KOPT-K1 (cell line): ENCODE data around the gene RPGRIP1.
A peak's percentile ranks its signal among the peaks of the same experiment; 100 is the strongest.
"Not testable (repeated sequence)": the region's sequence is repeated elsewhere in the genome, so short reads cannot be mapped to it uniquely, and the experiment has no call there.

Experiments
- H3K27ac ChIP-seq: fragments of 200-600 bp; sonication (generic); 2 replicates; pipeline ENCODE4 v1.5.1; 2016; ENCODE audit warnings: antibody characterized with exemption, mild to moderate bottlenecking, low read depth, low read length; ENCODE audit not compliant: poor library complexity, severe bottlenecking
- H3K36me3 ChIP-seq: fragments of 200-600 bp; sonication (generic); 2 replicates; pipeline ENCODE4 v1.5.1; 2017; ENCODE audit warnings: antibody characterized with exemption, mild to moderate bottlenecking, low read length, moderate library complexity; ENCODE audit not compliant: insufficient read depth
- H3K9me3 ChIP-seq: fragments of 200-600 bp; sonication (generic); 2 replicates; pipeline ENCODE4 v1.5.1; 2017; ENCODE audit warnings: antibody characterized with exemption, low read length, mild to moderate bottlenecking; ENCODE audit not compliant: insufficient read depth, poor library complexity, severe bottlenecking

The RPGRIP1 gene

DNA sequence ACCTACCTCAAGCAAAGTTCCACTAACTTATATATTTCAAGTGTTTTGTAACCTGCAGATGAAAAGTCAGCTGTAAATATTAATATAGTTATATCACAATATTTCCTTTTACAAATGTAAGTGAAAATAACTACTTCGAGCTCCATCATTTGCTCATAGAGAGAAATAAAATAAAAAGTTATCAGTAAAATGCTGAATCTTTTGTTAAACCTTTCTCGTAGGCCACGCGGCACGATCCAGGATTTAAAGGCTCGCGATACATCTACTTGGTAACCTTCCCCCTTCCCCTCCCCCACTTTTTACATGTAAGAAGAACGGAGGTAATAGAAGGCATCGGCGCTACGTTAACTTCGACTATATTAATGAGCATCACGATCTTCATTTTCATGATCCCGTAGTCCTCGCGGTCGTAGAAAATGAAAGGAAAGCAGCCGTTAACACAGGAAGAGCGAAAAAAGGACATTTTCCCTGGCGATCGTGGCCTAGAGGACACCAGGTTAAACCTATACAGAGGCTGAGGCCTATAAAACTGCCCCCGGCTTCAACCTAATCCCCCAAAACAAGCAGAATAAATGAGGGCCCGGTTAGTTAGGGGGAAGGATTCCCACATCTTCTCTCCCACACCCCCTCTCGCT is 11.1 kb upstream of the RPGRIP1 start:
- Histone ChIP-seq H3K9me3 (no peaks in the 10 kb centered on the region), H3K36me3 (peaks cover 48% of the 10 kb centered on the region), H3K27ac (peak overlapping the region; percentile 94)

DNA sequence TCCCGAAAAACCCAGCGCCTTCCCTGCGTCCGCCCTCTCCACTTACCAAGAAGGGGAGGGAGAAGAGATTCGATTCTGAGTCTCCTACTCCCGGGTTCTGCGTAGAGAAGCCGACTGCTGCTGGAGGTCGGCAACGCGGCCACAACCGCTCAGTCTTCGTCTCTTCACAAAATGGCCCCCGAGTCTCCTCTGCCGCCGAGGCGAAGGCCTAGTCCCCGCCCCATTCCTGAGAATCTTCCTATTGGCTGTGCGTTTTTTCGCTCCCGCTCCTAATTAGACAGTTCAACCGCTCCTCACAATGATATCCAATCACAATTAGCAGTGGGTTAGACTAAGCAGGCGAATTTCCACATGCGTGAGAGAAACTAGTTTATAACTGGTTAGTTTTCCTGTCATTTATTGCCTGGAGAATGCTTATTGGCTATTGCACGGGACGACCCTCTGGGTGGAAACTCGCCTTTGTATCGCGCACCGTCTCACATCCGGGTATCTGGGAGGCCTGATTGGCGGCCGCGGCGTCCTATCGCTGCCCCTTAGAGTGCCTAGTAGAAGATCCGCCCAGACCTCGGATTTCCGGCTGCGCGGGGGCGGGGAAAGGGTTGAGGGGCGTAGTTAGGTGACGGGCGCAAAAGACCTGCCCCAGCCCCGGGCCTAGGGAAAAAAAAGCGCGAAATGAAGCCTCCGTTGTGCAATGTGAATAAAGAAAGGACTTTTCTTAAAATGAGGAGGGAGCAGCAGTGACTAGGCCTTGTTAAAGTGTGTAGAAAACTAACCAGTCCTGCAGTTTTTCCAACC is 10.4 kb upstream of the RPGRIP1 start, which contains the start of gene HNRNPC:
HNRNPC (minus strand) TSS at position 191 of the 795 bp plus-strand sequence. CDS start 35,249 bp downstream, outside the sequence.
- peak within 1 kb of the TSS; percentile 94 for H3K27ac ChIP-seq
- no peaks in the 10 kb centered on the region for H3K9me3 ChIP-seq
- H3K36me3 ChIP-seq: peaks cover 41% of the 10 kb centered on the region

DNA sequence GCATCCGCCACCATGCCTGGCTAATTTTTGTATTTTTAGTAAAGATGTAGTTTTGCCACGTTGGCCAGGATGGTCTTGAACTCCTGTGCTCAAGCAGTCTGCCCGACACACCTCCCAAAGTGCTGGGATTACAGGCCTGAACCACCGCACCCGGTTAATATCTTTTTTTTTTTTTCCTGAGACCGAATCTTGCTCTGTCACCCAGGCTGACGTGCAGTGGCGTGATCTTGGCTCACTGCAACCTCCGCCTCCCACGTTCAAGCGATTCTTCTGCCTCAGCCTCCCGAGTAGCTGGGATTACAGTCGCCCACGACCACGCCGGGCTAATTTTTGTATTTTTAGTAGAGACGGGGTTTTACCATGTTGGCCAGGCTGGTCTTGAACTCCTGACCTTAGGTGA is 7.2 kb upstream of the RPGRIP1 start:
- not testable (repeated sequence) for H3K9me3 ChIP-seq, H3K27ac ChIP-seq, H3K36me3 ChIP-seq

DNA sequence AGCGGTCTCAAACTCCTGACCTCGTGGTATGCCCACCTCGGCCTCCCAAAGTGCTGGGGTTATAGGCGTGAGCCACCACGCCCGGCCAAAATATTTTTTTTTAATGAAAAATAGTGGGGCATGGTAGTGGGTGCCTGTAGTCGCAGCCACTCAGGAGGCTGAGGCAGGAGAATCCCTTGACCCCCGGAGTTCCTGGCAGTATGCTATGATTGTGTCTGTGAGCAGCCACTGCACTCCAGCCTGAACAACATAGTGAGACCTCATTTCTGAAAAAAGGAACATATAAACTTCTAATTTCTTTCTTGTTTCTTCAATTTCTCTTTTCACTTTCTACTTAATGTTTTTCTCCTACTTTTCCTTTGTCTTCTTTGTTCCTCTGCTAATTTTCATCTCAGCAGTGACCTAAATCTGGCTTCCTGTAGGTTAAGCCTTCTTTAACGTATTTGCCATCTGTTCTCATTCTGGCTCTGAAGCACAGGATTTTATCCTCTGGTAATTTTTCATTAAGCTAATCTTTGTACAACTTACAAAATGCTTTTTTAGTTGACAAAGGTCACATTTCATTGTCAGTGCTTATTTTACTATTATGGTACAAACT is 4.5 kb upstream of the RPGRIP1 start:
- Histone ChIP-seq H3K36me3 (no peaks in the 10 kb centered on the region), H3K27ac (peak overlapping the region; percentile 51), H3K9me3 (no peaks in the 10 kb centered on the region)

DNA sequence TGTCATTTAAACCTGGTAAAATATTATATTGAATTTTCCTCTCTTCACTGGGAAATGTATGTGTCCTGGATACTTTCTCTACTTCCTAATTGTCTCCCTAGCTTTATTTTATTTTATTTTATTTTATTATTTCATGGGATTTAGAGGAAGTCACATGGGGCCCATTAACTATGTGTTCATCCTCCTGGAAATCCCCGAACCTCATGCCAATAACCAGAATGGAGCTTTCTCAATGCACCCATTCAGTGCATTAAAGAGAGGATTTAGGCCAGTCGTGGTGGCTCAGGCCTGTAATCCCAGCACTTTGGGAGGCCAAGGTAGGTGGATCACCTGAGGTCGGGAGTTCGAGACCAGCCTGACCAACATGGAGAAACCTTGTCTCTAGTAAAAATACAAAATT is 1.3 kb upstream of the RPGRIP1 start:
- Histone ChIP-seq H3K36me3 (no peaks in the 10 kb centered on the region), H3K9me3 (no peaks in the 10 kb centered on the region), H3K27ac (no peak overlapping the region)

DNA sequence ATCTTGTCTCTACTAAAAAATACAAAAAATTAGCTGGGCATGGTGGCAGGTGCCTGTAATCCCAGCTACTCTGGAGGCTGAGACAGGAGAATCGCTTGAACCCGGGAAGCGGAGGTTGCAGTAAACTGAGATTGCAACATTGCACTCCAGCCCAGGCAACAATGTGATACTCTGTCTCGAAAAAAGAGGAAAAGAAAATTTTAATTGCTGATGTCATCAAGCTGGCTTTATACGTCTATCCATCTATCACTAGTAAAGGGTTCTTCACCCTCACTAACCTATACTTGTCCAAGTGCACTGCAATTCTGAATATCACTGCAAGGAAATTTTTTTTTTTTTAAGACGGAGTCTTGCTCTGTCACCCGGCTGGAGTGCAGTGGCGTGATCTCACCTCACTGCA is 2.0 kb downstream of the RPGRIP1 start:
- H3K9me3 ChIP-seq, H3K36me3 ChIP-seq, H3K27ac ChIP-seq: not testable (repeated sequence)

DNA sequence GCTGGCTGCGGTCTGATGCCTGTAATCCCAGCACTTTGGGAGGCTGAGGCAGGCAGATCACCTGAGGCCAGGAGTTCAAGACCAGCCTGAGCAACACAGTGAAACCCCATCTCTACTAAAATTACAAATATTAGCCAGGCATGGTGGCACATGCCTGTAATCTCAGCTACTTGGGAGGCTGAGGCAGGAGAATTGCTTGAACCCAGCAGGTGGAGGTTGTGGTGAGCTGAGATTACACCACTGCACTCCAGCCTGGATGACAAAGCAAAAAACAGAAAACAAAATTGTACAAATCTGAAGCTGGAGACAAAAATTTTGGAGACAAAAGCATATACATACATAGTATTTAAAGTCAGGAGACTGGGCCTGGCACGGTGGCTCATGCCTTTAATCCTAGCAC is 6.6 kb downstream of the RPGRIP1 start:
- H3K27ac ChIP-seq, H3K9me3 ChIP-seq, H3K36me3 ChIP-seq: not testable (repeated sequence)

DNA sequence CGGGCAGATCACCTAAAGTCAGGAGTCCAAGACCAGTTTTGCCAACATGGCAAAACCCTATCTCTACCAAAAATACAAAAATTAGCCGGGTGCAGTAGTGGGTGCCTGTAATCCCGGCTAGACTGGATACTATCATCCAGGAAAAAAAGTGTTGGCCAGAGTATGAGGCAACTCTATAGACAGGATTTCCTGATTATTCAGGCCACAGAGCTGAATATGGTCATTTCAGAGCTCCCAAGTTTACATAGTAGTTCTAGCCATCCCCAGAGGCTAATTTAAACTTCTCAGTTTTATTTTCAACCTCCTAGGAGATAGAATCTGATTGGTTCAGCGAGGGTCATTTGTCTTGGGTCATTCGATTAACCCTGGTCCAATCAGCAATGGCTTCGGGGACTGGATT is 7.3 kb downstream of the RPGRIP1 start:
- no peaks in the 10 kb centered on the region for H3K36me3 ChIP-seq
- no peak overlapping the region for H3K27ac ChIP-seq
- no peaks in the 10 kb centered on the region for H3K9me3 ChIP-seq

DNA sequence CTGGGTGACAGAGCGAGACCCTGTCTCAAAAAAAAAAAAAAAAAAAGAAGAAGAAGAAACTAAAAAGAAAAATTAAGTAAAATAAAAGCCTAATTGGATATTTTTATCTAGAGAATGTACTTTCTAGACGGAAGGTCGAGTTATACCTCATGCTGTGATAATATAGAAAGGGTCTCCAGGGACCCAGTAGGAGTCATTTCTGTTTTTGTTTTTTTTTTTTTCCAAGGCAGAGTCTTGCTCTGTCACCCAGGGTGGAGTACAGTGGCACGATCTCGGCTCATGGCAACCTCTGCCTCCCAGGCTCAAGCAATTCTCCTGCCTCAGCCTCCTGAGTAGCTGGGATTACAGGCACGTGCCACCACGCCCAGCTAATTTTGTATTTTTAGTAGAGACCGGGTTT is 14.1 kb downstream of the RPGRIP1 start:
- H3K36me3 ChIP-seq, H3K27ac ChIP-seq: not testable (repeated sequence)

DNA sequence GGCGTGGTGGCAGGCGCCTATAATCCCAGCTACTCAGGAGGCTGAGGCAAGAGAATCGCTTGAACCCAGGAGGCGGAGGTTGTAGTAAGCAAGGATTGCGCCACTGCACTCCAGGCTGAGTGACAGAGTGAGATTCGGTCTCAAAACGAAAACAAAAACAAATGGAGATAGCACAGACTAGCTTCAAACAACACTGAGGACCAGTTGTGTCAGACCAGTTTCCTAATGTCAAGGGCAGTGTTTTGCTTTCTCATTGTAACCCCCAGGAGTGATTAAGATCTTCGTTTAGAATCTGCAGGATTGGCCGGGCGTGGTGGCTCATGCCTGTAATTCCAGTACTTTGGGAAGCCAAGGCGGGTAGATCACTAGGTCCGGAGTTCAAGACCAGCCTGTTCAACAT is 18.5 kb downstream of the RPGRIP1 start:
- no peaks in the 10 kb centered on the region for H3K9me3 ChIP-seq
- H3K36me3 ChIP-seq: no peaks in the 10 kb centered on the region
- H3K27ac ChIP-seq: no peak overlapping the region

More for the DNA sequence above, 14.1 kb downstream of the RPGRIP1 start:
- not testable (repeated sequence) for H3K9me3 ChIP-seq

DNA sequence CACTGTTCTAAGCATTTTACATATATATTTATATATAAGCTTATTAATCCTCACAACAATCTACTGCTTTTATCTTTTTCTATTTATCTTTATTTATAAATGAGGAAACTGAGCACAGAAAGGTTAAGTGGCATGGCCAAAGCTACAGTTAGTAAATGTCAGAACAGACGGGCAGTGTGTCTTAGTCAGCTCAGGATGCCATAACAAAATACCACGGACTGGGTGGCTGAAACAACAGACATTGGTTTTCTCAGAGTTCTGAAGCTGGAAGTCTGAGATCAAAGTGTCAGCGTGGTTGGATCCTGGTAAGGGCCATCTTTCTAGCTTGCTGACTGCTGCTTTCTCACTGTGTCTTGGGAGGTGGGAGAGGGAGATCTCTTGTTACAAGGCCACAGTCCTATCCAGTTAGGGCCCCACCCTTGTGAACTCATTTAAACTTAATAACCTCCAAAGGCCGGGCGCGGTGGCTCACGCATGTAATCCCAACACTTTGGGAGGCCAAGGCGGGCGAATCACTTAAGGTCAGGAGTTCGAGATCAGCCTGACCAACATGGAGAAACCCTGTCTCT is 19.8 kb downstream of the RPGRIP1 start:
- no peaks in the 10 kb centered on the region for H3K36me3 ChIP-seq
- H3K27ac ChIP-seq: no peak overlapping the region
- H3K9me3 ChIP-seq: no peaks in the 10 kb centered on the region

DNA sequence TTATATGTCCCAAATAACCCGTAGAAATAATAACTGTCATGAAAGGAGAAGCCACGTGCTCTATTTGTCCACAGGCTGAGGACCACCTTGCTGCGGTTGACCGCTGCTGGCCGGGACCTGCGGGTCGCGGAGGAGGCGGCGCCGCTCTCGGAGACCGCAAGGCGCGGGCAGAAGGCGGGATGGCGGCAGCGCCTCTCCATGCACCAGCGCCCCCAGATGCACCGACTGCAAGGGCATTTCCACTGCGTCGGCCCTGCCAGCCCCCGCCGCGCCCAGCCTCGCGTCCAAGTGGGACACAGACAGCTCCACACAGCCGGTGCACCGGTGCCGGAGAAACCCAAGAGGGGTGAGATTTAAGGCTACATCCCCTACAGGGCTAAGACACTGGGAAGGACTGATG is 21.0 kb downstream of the RPGRIP1 start:
- no peaks in the 10 kb centered on the region for H3K36me3 ChIP-seq
- no peak overlapping the region for H3K27ac ChIP-seq
- no peaks in the 10 kb centered on the region for H3K9me3 ChIP-seq

DNA sequence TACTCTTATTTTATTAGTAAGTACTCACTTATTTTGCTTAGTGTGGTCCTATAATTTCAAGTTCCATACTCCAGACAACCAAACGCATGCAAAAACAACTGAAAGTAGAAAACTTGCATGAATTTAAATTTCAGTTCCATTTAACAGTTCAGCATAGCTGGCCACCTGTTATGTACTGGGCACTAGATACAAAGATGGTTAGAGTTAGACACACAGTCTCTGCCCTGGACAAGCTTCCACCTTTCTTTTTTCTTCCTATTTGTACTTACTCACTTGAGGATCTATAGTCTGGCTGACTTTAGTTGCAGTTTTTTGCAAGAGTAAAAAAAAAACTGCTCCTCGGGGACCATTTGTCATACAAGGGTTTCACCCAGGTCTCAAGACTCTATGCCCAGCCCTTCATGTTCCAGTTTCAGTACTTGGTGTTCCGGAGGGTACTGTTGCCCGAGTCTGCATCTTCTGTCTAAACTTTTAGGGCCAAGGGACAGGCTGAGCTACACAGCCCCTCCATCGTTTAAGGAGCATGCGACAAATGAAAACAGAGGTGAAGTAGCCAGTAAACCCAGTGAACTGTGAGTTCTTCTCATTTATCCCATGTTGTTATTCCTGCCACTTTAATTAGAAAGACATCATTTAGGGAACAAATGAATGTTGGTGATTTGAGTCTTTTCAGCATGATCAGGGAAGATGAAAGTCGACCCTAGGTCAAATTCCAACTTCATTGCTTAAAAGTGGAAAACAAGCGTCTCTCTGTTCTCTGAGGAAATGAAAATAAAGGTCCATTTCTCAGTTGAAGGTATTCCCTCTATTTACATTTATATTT is 22.3 kb downstream of the RPGRIP1 start:
- no peaks in the 10 kb centered on the region for H3K36me3 ChIP-seq
- H3K27ac ChIP-seq: no peak overlapping the region
- H3K9me3 ChIP-seq: no peaks in the 10 kb centered on the region

DNA sequence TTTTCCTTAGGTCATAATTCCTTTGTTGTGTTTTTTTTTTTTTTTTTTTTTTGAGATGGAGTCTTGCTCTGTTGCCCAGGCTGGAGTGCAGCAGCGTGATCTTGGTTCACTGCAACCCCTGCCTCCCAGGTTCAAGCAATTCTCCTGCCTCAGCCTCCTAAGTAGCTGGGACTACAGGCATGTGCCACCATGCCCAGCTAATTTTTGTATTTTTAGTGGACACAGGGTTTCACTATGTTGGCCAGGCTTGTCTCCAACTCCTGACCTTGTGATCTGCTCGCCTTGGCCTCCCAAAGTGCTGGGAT is 22.9 kb downstream of the RPGRIP1 start:
- H3K27ac ChIP-seq, H3K36me3 ChIP-seq, H3K9me3 ChIP-seq: not testable (repeated sequence)

DNA sequence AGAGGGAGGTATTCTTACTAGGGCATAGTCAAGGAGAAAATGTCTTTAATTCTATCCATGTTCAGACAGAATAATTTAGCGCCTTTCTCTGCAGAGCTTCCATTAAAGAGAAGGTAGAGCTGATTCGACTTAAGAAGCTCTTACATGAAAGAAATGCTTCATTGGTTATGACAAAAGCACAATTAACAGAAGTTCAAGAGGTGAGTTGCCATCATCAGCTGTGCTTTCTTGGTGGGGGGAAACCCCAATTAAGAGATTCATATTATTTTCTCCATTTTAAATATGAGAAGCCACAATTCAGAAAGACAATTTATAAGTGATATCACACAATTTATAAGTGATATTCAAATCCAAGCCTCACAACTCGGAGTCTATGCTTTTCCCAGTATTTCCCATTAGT is 27.8 kb downstream of the RPGRIP1 start:
- H3K36me3 ChIP-seq: no peaks in the 10 kb centered on the region
- H3K27ac ChIP-seq: no peak overlapping the region
- no peaks in the 10 kb centered on the region for H3K9me3 ChIP-seq
